ENCODE data around the gene NUP62. TPM values are rescaled to one million over a fixed set of nuclear protein-coding genes. Genes with fewer than 3 reads are reported as not detected.

NUP62 gene
- total RNA-seq, 1 experiment from 2014 or later, result 85.2 TPM

DNA sequence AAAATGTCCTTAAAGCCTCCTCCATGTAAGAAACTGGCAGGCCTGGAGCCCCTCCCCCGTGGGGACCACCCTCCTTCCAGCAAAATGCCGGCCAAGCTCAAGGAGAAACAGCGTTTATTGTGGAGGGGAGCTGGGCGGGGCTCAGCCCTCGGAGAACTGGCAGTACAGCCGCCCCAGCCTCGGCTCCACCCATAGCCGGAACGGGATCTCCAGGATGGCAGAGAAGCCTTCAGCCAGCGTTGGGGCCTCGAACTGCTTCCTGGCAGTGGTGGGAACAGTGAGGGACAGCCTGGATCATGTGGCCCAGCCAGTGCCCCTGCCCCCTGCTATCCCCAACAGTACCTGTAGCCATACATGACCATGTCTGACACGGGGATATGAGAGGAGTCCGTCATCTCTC, 68.2 kb downstream of the NUP62 start:
- ATAC-seq (no peak), DNase-seq (ENCODE audit: low read depth, low spot score) (no peak)
- H3K27ac ChIP-seq (ENCODE audit: low read depth, low read length), result peak overlapping the region; percentile 40
- no peaks in the 10 kb centered on the region for H3K27me3 ChIP-seq (ENCODE audit: insufficient read depth, low read length)
- no peak overlapping the region for H3K4me3 ChIP-seq (replicated peaks in 1 of 2; ENCODE audit: low read depth in 1 of 2, low read length in 2 of 2)
- POLR2A ChIA-PET, result interaction anchor here (1.0 kb wide), 1 partner anchor 8 kb away, joined by 4 read pairs; no protein-coding TSS in a partner anchor
- no peak overlapping the region for H3K4me2 ChIP-seq (ENCODE audit: low read length)
- CTCF ChIA-PET, result no interaction called here
- H3K9me2 ChIP-seq (ENCODE audit: insufficient read depth), result no peaks in the 10 kb centered on the region
- H3K4me1 ChIP-seq (ENCODE audit: control insufficient read depth in 1 of 2, insufficient read depth in 2 of 2, low read length in 2 of 2), result peaks cover 8 to 47% of the 10 kb centered on the region in 2 experiments; a peak in 2 of 4 replicates
- no TSS peak for BruUV-seq (replicated peaks)
- no peak overlapping the region for H2AFZ ChIP-seq (ENCODE audit: low read depth, low read length, poor library complexity, severe bottlenecking)
- TF ChIP-seq SIN3A (IDR thresholded peaks at IDR 0.05; ENCODE audit: low read depth) (no peak), RAD21 (IDR thresholded peaks at IDR 0.05; ENCODE audit: low read depth) (no peak), FOSL1 (IDR thresholded peaks at IDR 0.05; ENCODE audit: low read depth) (no peak), CEBPB (IDR thresholded peaks at IDR 0.05; ENCODE audit: low read depth) (no peak), ZNF274 (IDR thresholded peaks at IDR 0.05; ENCODE audit: low read depth, low read length) (no peak), EZH2phosphoT487 (IDR thresholded peaks at IDR 0.05; ENCODE audit: borderline replicate concordance) (no peak), SRF (IDR thresholded peaks at IDR 0.05; ENCODE audit: low read depth) (no peak), POLR2AphosphoS5 (IDR thresholded peaks at IDR 0.05; ENCODE audit: low read depth, low read length) (no peak; the same call in 1 of the 2 replicates), SP1 (IDR thresholded peaks at IDR 0.05; ENCODE audit: low read depth) (no peak), CBX3 (IDR thresholded peaks at IDR 0.05; ENCODE audit: low read depth) (no peak), JUND (IDR thresholded peaks at IDR 0.05) (no peak), EZH2 (IDR thresholded peaks at IDR 0.05) (no peak), TCF7L2 (IDR thresholded peaks at IDR 0.05; ENCODE audit: borderline replicate concordance, extremely low read depth, insufficient read depth, insufficient read length) (no peak), ZFX (IDR thresholded peaks at IDR 0.05) (no peak), YY1 (IDR thresholded peaks at IDR 0.05; ENCODE audit: extremely low read depth, insufficient replicate concordance, low read depth, low read length) (no peak), POLR2A (IDR thresholded peaks at IDR 0.05; ENCODE audit: borderline replicate concordance, extremely low read depth, insufficient read depth, insufficient read length) (no peak), ELF1 (IDR thresholded peaks at IDR 0.05; ENCODE audit: borderline replicate concordance, low read depth) (no peak)
- TF ChIP-seq, protein P1, sequence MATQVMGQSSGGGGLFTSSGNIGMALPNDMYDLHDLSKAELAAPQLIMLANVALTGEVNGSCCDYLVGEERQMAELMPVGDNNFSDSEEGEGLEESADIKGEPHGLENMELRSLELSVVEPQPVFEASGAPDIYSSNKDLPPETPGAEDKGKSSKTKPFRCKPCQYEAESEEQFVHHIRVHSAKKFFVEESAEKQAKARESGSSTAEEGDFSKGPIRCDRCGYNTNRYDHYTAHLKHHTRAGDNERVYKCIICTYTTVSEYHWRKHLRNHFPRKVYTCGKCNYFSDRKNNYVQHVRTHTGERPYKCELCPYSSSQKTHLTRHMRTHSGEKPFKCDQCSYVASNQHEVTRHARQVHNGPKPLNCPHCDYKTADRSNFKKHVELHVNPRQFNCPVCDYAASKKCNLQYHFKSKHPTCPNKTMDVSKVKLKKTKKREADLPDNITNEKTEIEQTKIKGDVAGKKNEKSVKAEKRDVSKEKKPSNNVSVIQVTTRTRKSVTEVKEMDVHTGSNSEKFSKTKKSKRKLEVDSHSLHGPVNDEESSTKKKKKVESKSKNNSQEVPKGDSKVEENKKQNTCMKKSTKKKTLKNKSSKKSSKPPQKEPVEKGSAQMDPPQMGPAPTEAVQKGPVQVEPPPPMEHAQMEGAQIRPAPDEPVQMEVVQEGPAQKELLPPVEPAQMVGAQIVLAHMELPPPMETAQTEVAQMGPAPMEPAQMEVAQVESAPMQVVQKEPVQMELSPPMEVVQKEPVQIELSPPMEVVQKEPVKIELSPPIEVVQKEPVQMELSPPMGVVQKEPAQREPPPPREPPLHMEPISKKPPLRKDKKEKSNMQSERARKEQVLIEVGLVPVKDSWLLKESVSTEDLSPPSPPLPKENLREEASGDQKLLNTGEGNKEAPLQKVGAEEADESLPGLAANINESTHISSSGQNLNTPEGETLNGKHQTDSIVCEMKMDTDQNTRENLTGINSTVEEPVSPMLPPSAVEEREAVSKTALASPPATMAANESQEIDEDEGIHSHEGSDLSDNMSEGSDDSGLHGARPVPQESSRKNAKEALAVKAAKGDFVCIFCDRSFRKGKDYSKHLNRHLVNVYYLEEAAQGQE (IDR thresholded peaks at IDR 0.05; ENCODE audit: low read depth), result no peak
- TF ChIP-seq, protein P2, sequence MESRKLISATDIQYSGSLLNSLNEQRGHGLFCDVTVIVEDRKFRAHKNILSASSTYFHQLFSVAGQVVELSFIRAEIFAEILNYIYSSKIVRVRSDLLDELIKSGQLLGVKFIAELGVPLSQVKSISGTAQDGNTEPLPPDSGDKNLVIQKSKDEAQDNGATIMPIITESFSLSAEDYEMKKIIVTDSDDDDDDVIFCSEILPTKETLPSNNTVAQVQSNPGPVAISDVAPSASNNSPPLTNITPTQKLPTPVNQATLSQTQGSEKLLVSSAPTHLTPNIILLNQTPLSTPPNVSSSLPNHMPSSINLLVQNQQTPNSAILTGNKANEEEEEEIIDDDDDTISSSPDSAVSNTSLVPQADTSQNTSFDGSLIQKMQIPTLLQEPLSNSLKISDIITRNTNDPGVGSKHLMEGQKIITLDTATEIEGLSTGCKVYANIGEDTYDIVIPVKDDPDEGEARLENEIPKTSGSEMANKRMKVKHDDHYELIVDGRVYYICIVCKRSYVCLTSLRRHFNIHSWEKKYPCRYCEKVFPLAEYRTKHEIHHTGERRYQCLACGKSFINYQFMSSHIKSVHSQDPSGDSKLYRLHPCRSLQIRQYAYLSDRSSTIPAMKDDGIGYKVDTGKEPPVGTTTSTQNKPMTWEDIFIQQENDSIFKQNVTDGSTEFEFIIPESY (IDR thresholded peaks at IDR 0.05; ENCODE audit: extremely low read depth, insufficient replicate concordance, low read length), result no peak
- H3K9me3 ChIP-seq (ENCODE audit: control insufficient read depth in 1 of 2, insufficient read depth in 1 of 2, low read depth in 1 of 2, low read length in 2 of 2), result no peaks in the 10 kb centered on the region
- peaks cover 15 to 44% of the 10 kb centered on the region in 2 experiments for H3K36me3 ChIP-seq (ENCODE audit: control insufficient read depth in 1 of 2, insufficient read depth in 2 of 2, low read length in 2 of 2)
- RAD21 ChIA-PET (ENCODE audit: low non-redundant PET in 1 of 2, low total read pairs in 2 of 2, uncharacterized antibody in 2 of 2, unreplicated experiment in 2 of 2), result no interaction called here
- peaks cover 5% of the 10 kb centered on the region; the same call in 1 of the 2 replicates for H4K20me1 ChIP-seq (ENCODE audit: insufficient read depth)
- no peak overlapping the region for H3K9ac ChIP-seq (ENCODE audit: low read length)
- peaks cover 34% of the 10 kb centered on the region for H3K79me2 ChIP-seq (ENCODE audit: insufficient read depth, low read length)
- intact Hi-C loops (cut with micrococcal nuclease), result no loop called here
